ENCODE results near the gene NHLRC3.

DNA sequence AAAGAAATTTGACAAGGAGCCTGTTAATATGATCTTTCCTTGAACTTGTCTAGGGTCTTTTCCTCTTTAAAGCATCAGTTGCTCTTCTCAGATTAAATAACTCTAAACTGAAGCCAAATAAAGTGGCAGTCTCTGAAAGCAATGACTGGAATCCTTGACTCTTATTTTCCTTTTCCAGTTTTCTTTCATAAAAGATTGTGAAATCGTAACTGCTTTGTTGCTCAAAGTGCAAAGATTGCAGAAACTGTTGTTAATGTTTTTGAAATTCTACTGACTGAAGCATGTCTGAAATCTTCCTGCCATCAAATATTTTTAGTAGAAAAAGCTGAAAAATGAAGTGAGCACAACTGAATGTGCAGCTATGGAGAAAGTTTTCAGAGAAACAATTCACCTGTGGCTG lies 1.9 kb downstream of the NHLRC3 start:
- TF ChIP-seq, protein P1, sequence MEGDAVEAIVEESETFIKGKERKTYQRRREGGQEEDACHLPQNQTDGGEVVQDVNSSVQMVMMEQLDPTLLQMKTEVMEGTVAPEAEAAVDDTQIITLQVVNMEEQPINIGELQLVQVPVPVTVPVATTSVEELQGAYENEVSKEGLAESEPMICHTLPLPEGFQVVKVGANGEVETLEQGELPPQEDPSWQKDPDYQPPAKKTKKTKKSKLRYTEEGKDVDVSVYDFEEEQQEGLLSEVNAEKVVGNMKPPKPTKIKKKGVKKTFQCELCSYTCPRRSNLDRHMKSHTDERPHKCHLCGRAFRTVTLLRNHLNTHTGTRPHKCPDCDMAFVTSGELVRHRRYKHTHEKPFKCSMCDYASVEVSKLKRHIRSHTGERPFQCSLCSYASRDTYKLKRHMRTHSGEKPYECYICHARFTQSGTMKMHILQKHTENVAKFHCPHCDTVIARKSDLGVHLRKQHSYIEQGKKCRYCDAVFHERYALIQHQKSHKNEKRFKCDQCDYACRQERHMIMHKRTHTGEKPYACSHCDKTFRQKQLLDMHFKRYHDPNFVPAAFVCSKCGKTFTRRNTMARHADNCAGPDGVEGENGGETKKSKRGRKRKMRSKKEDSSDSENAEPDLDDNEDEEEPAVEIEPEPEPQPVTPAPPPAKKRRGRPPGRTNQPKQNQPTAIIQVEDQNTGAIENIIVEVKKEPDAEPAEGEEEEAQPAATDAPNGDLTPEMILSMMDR (IDR thresholded peaks at IDR 0.05; ENCODE audit: poor library complexity): no peak
- no peak for TF ChIP-seq EZH2 (IDR thresholded peaks at IDR 0.05; ENCODE audit: borderline replicate concordance)
